HL-60 (cell line): ENCODE data around the gene ACVR1.

Experiments
- GABPA ChIP-seq: IDR thresholded peaks from 2 replicates; pipeline ENCODE4 v1.6.1; 2012; ENCODE audit warnings: low read depth
- POLR2AphosphoS5 ChIP-seq: IDR thresholded peaks from 2 replicates; pipeline ENCODE4 v1.6.1; 2012; ENCODE audit warnings: low read depth
- TF ChIP-seq, protein P1 (sequence below): IDR thresholded peaks from one replicate; pipeline ENCODE4 v1.5.1; 2011; ENCODE audit warnings: low read length, control low read depth, inconsistent platforms; ENCODE audit not compliant: insufficient read depth

- TF ChIP-seq, protein P1, sequence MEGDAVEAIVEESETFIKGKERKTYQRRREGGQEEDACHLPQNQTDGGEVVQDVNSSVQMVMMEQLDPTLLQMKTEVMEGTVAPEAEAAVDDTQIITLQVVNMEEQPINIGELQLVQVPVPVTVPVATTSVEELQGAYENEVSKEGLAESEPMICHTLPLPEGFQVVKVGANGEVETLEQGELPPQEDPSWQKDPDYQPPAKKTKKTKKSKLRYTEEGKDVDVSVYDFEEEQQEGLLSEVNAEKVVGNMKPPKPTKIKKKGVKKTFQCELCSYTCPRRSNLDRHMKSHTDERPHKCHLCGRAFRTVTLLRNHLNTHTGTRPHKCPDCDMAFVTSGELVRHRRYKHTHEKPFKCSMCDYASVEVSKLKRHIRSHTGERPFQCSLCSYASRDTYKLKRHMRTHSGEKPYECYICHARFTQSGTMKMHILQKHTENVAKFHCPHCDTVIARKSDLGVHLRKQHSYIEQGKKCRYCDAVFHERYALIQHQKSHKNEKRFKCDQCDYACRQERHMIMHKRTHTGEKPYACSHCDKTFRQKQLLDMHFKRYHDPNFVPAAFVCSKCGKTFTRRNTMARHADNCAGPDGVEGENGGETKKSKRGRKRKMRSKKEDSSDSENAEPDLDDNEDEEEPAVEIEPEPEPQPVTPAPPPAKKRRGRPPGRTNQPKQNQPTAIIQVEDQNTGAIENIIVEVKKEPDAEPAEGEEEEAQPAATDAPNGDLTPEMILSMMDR: no peak
- TF ChIP-seq POLR2AphosphoS5 (no peak), GABPA (no peak)
Measured at GRCh38 chr2:157871415-157871814, 4.7 kb downstream of the ACVR1 start.
